Parathyroid adenoma (tissue), 2 donors: ENCODE measurements around the gene COBLL1.

Experiments
- H2AFZ ChIP-seq: fragments of 300-600 bp; sonication (generic); one replicate; pipeline ENCODE4 v1.7.0; 2017; ENCODE audit warnings: antibody characterized with exemption, mild to moderate bottlenecking
- H3K27ac ChIP-seq: fragments of 300-600 bp; sonication (generic); one replicate; pipeline ENCODE4 v1.7.0; 2017
- H3K27me3 ChIP-seq: fragments of 300-600 bp; sonication (generic); one replicate; pipeline ENCODE4 v1.7.0; 2017; ENCODE audit warnings: low read length; ENCODE audit not compliant: control insufficient read depth, insufficient read depth
- H3K36me3 ChIP-seq: fragments of 300-600 bp; sonication (generic); one replicate; pipeline ENCODE4 v1.7.0; 2017; ENCODE audit warnings: low read length; ENCODE audit not compliant: control insufficient read depth, insufficient read depth
- H3K4me1 ChIP-seq: fragments of 300-600 bp; sonication (generic); one replicate; pipeline ENCODE4 v1.7.0; 2017; ENCODE audit warnings: control low read depth
- H3K4me2 ChIP-seq: fragments of 300-600 bp; sonication (generic); one replicate; pipeline ENCODE4 v1.7.0; 2017; ENCODE audit warnings: low read length
- H3K4me3 ChIP-seq: fragments of 300-600 bp; sonication (generic); one replicate; pipeline ENCODE4 v1.7.0; 2017; ENCODE audit warnings: low read depth, low read length
- H3K79me2 ChIP-seq: fragments of 300-600 bp; sonication (generic); one replicate; pipeline ENCODE4 v1.7.0; 2017; ENCODE audit warnings: control low read depth
- H3K9ac ChIP-seq: fragments of 300-600 bp; sonication (generic); one replicate; pipeline ENCODE4 v1.7.0; 2017; ENCODE audit warnings: mild to moderate bottlenecking
- H3K9me3 ChIP-seq: fragments of 300-600 bp; sonication (generic); one replicate; pipeline ENCODE4 v1.7.0; 2017; ENCODE audit warnings: low read length; ENCODE audit not compliant: control insufficient read depth
- TF ChIP-seq, protein P1 (sequence below): fragments of 300-600 bp; sonication (generic); IDR thresholded peaks from one replicate; pipeline ENCODE4 v1.7.0; 2017; ENCODE audit warnings: antibody characterized with exemption, mild to moderate bottlenecking
- donor health status: primary hyperparathyroidism.

COBLL1 gene

DNA sequence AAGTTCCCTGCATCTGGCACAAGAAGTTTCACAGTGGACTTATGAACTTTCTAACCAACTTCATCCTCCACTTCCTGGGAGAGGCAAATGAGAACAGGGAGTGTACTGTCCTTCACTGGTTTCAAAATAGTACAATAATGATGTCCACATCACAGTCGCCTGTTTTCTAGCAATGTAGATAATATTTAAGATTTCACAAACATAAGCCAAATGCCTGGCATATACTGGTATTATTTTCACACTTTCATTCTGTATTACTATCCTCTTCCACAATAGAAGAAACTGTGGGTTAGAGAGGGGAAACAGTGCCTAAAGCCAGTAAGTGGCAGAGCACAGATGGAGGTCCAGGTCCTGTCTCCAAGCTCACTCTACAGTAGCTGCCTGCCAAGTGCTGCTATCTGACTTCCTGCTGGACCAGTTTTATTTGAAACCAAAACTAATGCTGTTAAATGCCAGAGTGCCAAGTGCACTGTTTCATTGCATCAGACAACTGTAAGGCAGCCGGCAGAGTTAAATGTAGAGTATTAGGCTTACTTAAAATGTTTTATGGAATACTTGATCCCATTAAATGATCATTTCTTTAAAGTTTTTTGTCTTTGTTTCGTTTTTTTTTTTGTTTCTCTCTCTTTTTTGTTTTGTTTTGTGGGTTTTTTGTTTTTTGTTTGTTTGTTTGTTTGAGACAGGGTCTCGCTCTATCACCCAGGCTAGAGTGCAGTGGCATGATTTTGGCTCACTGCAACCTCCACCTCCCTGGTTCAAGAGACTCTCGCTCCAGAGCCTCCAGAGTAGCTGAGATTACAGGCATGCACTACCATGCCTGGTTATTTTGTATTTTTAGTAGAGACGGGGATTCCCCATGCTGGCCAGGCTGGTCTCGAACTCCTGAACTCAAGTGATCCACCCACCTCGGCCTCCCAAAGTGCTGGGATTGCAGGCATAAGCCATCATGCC, 15.1 kb downstream of the COBLL1 start:
- Histone ChIP-seq H3K4me1 (no peaks in the 10 kb centered on the region), H3K9me3 (no peaks in the 10 kb centered on the region), H3K4me2 (no peak overlapping the region), H3K4me3 (no peak overlapping the region), H3K36me3 (no peaks in the 10 kb centered on the region), H3K27ac (no peak overlapping the region), H2AFZ (no peak overlapping the region), H3K79me2 (peaks cover 5% of the 10 kb centered on the region), H3K9ac (no peak overlapping the region), H3K27me3 (no peaks in the 10 kb centered on the region)
- TF ChIP-seq, protein P1, sequence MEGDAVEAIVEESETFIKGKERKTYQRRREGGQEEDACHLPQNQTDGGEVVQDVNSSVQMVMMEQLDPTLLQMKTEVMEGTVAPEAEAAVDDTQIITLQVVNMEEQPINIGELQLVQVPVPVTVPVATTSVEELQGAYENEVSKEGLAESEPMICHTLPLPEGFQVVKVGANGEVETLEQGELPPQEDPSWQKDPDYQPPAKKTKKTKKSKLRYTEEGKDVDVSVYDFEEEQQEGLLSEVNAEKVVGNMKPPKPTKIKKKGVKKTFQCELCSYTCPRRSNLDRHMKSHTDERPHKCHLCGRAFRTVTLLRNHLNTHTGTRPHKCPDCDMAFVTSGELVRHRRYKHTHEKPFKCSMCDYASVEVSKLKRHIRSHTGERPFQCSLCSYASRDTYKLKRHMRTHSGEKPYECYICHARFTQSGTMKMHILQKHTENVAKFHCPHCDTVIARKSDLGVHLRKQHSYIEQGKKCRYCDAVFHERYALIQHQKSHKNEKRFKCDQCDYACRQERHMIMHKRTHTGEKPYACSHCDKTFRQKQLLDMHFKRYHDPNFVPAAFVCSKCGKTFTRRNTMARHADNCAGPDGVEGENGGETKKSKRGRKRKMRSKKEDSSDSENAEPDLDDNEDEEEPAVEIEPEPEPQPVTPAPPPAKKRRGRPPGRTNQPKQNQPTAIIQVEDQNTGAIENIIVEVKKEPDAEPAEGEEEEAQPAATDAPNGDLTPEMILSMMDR = no peak

DNA sequence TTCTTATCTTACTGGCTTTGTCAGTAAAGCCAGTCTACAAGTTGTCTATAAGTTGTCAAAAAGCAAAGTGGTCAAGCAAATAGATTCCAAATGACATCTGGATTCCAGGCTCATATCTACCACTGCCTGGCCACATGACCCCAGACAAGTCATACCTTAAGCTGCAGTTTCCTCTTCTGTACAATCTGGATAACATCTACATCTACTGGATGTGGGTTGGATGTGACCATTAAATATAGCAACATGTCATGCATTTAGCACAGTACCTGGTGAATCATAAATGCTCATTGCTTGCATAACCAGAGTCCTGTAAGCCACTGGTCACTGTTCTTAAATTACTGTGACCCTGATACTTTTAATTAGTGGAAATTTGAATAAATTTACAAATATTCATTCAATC, 16.8 kb downstream of the COBLL1 start:
- no peak overlapping the region for H2AFZ ChIP-seq

DNA sequence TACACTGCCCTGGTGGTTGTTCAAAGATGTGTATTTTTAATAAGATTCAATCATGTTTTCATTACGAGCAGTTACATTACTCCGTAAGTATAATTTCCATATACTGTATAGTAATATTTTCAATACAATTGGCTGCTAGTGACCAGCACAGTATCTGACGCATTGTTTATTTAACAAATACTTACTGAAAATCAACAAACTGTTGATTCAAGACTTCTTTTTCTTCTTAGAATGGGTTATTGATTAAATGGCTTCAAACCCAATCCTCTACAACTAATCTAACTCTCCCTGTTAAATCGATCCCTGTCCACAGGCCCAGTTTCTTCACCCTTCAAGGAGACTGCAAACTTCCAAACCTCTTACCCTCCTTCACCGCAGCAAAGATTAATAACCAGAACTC, 18.5 kb downstream of the COBLL1 start:
- Histone ChIP-seq H3K4me3 (no peak overlapping the region), H3K9ac (no peak overlapping the region), H3K27ac (no peak overlapping the region), H3K36me3 (no peaks in the 10 kb centered on the region), H3K79me2 (no peaks in the 10 kb centered on the region), H3K9me3 (no peaks in the 10 kb centered on the region), H3K27me3 (no peaks in the 10 kb centered on the region), H3K4me2 (no peak overlapping the region), H3K4me1 (no peaks in the 10 kb centered on the region), H2AFZ (no peak overlapping the region)
- TF ChIP-seq, protein P1 = no peak

More for the DNA sequence above, 16.8 kb downstream of the COBLL1 start:
- Histone ChIP-seq H3K79me2 (no peaks in the 10 kb centered on the region), H3K9ac (no peak overlapping the region), H3K36me3 (no peaks in the 10 kb centered on the region), H3K27me3 (no peaks in the 10 kb centered on the region), H3K9me3 (no peaks in the 10 kb centered on the region), H3K27ac (no peak overlapping the region), H3K4me2 (no peak overlapping the region), H3K4me1 (no peaks in the 10 kb centered on the region), H3K4me3 (no peak overlapping the region)
- TF ChIP-seq, protein P1 = no peak

DNA sequence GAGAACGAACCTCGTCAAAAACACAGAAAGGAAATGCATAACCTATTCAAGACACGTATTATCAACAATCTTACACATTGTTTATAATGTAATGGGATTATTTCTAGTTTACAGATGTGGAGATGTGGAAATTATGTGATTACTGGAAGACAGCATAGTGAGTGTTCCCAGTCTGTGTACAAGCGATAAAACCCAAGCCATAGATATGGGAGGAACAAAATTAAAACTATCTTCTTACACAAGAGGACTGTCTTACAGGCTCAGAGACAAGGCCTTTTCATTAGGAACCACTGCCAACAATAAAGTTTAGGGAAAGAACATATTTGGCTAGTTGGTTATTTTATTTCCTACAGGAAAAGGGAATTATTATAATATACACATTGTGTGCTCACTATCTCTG, 20.3 kb downstream of the COBLL1 start:
- H3K4me1 ChIP-seq = no peaks in the 10 kb centered on the region
- TF ChIP-seq, protein P1 = no peak

More for the DNA sequence above, 20.3 kb downstream of the COBLL1 start:
- H3K36me3 ChIP-seq = no peaks in the 10 kb centered on the region
- no peak overlapping the region for H2AFZ ChIP-seq
- no peaks in the 10 kb centered on the region for H3K79me2 ChIP-seq
- no peak overlapping the region for H3K27ac ChIP-seq
- no peak overlapping the region for H3K9ac ChIP-seq
- no peak overlapping the region for H3K4me2 ChIP-seq
- H3K27me3 ChIP-seq = no peaks in the 10 kb centered on the region
- no peak overlapping the region for H3K4me3 ChIP-seq
- H3K9me3 ChIP-seq = no peaks in the 10 kb centered on the region
